ENCODE measurements around the gene MITF.

DNA sequence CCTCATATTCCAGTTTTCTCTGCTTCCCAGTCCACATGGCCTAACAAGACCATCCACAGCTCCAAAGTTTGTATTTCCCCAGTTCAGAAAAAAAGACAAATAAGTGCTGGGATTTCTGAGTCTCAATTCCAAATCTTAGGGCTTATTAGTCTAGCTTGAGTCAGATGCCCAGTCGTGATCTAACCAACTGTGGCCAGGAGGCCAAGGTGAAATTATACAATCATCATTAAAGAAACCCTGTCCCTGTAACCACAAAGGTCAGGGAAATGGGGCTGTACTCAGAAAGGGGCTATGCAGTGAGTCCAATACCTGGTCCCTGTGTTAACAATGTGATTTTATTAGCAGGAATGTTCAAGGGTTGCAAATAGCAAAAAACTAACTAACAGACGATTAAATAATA lies 40.5 kb upstream of the MITF start:
- TF ChIP-seq, protein P1, sequence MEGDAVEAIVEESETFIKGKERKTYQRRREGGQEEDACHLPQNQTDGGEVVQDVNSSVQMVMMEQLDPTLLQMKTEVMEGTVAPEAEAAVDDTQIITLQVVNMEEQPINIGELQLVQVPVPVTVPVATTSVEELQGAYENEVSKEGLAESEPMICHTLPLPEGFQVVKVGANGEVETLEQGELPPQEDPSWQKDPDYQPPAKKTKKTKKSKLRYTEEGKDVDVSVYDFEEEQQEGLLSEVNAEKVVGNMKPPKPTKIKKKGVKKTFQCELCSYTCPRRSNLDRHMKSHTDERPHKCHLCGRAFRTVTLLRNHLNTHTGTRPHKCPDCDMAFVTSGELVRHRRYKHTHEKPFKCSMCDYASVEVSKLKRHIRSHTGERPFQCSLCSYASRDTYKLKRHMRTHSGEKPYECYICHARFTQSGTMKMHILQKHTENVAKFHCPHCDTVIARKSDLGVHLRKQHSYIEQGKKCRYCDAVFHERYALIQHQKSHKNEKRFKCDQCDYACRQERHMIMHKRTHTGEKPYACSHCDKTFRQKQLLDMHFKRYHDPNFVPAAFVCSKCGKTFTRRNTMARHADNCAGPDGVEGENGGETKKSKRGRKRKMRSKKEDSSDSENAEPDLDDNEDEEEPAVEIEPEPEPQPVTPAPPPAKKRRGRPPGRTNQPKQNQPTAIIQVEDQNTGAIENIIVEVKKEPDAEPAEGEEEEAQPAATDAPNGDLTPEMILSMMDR (IDR thresholded peaks at IDR 0.05; ENCODE audit: low read depth, low read length, poor library complexity, severe bottlenecking) = no peak
- TF ChIP-seq EZH2phosphoT487 (IDR thresholded peaks at IDR 0.05; ENCODE audit: borderline replicate concordance, low read length) = no peak
